AG09309 (cell line): Measurements from ENCODE around the gene AK1.
"Not testable (repeated sequence)": the region's sequence is repeated elsewhere in the genome, so short reads cannot be mapped to it uniquely, and the experiment has no call there.

ENCODE experiments used
- DNase-seq: peaks from one replicate; pipeline ENCODE4 v3.0.0-alpha.2; 2010; ENCODE audit warnings: low read depth
- H3K4me3 ChIP-seq: 2 replicates; pipeline ENCODE4 v1.5.1; 2011; ENCODE audit warnings: mild to moderate bottlenecking, low read depth, low read length, moderate library complexity; ENCODE audit not compliant: control insufficient read depth
- TF ChIP-seq, protein P1 (sequence below): IDR thresholded peaks from 2 replicates; pipeline ENCODE4 v1.5.1; 2011; ENCODE audit warnings: mild to moderate bottlenecking, low read depth, low read length, inconsistent platforms; ENCODE audit not compliant: insufficient read depth, control insufficient read depth; ENCODE audit errors: missing control alignments

AK1 gene

DNA sequence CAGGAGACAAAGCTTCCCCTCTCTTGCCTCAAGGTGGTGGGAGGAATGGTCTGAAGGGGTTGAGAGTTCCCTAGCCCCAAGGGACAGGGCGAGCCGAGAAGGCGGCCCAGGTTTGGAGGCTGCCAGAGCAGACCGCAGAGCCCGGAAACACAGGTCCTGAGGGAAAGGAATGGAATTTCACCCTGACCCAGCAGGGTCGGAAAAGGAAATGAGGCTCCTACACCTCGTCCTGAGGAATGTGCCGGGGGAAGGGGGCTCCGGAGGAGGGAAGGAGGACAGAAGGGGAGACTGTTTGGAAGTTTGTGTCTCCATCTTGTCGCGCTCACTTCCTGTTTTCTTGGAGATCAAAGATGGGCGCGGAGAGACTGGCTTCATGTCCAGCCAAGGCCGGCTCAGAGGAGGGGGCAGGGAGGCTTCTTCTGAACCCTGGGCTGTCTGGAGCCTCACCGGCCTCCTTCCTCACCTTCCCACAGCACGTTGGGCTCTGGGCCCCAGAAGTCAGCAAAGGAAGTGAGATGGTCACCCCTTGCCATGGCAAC, 32.6 kb downstream of the AK1 start:
- TF ChIP-seq, protein P1, sequence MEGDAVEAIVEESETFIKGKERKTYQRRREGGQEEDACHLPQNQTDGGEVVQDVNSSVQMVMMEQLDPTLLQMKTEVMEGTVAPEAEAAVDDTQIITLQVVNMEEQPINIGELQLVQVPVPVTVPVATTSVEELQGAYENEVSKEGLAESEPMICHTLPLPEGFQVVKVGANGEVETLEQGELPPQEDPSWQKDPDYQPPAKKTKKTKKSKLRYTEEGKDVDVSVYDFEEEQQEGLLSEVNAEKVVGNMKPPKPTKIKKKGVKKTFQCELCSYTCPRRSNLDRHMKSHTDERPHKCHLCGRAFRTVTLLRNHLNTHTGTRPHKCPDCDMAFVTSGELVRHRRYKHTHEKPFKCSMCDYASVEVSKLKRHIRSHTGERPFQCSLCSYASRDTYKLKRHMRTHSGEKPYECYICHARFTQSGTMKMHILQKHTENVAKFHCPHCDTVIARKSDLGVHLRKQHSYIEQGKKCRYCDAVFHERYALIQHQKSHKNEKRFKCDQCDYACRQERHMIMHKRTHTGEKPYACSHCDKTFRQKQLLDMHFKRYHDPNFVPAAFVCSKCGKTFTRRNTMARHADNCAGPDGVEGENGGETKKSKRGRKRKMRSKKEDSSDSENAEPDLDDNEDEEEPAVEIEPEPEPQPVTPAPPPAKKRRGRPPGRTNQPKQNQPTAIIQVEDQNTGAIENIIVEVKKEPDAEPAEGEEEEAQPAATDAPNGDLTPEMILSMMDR = no peak
- no peak for DNase-seq
- H3K4me3 ChIP-seq = no peak overlapping the region

DNA sequence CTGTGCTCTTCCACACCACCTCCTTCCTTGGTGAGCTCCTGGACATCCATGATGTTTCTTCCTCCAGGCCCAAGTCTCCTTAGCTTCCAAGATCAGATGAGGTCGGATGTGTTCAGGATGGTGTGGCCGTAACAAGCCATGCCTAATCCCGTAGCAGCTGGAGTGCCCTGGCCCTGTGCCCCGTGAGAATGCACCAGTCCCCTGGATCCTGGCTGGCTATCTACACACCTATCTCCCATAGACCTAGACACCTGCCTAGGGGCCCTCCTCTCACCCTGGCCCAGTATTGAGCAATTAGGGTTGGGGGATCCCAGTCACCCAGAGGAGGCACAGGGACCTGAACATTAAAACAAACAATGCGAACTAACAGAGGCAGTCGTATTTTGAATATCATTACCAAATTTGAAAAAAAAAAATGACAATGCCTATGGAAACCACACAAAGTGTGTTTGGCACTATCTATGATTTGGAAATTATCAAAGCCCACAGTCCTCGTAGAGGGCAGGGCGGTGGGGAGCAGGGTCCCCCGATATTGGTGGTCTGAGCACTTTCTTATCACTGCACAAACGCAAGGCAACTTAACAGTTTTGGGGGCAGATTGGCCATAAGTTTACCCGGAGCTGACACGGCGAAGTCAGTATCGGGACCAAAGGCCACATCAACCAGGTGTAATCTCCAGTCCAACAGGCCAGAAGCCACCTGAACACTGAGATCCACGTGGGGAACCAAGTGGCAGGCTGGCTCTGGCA, 36.2 kb downstream of the AK1 start:
- DNase-seq = no peak
- TF ChIP-seq, protein P1 = no peak
- H3K4me3 ChIP-seq = no peak overlapping the region

DNA sequence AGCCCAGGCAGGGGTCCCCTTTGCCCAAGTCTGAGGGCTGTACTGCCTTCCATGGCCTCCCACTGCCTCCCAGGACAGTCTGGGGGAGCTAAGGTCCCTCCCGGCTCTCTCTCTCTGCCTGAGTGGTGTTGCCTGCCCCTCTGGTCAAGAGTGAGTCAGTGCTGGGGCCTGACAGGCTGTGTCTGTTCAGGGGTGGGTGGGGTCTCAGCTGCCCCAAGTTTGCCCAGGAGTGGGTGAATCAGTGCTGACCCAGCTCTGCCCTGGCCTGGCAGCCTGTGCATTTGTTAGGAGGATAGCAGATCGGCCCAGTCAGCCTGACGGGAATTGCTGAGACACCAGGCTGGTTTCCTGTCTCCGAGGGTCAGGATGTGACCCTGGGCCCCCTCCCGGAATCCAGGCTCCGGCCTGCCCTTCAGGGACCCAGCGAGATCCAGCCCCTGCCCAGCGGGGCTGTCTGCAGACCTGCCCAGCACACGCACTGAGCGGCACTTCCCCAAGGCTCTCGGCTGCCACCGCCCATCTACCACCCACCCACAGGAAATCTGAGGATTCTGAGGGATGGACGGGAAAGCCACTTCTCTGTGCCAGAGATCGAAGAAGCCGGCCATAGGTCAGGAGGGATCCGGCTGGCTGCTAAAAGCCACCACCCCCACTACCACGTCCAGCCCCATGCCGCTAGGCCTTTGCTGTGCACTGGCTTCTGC, 38.9 kb downstream of the AK1 start:
- DNase-seq = peak; percentile 82
- peak overlapping the region; percentile 19; the same call in 1 of the 2 replicates for H3K4me3 ChIP-seq
- TF ChIP-seq, protein P1 = no peak

DNA sequence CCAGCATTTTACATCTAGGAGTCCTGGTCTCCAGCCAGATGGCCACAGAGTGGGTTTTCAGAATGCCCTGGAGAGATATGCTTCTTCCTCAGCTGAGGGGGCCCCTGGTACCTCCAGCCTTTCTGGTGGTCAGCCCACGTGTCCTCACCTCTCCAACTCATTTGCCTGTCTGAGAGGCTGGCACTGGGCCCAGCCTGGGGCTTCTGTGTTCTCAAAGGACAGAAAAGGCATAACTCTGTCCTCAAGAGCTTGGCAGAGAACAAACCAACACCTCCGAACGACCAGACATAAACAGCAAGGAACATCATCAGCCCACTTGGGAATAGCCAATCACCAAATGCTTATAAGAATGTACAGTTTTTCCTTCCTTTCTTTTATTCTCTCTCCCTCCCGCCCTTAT, 40.1 kb downstream of the AK1 start:
- TF ChIP-seq, protein P1 = no peak
- H3K4me3 ChIP-seq = no peak overlapping the region
- DNase-seq = no peak

DNA sequence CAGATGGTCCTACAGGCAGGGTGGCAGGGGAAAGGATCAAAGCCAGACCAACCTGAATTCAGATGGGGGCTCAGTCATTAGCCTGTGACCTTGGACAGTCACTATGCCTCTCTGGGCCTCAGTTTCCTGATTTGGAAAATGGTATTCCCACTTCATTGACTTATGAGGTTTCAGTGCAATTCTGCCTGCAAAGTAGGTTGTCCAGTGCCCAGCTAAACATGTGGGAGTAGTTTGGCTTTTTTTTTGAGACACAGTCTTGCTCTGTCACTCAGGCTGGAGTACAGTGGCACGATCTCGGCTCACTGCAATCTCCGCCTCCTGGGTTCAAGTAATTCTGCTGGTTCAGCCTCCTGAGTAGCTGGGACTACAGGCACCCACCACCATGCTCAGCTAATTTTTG, 40.9 kb downstream of the AK1 start:
- not testable (repeated sequence) for DNase-seq, H3K4me3 ChIP-seq

DNA sequence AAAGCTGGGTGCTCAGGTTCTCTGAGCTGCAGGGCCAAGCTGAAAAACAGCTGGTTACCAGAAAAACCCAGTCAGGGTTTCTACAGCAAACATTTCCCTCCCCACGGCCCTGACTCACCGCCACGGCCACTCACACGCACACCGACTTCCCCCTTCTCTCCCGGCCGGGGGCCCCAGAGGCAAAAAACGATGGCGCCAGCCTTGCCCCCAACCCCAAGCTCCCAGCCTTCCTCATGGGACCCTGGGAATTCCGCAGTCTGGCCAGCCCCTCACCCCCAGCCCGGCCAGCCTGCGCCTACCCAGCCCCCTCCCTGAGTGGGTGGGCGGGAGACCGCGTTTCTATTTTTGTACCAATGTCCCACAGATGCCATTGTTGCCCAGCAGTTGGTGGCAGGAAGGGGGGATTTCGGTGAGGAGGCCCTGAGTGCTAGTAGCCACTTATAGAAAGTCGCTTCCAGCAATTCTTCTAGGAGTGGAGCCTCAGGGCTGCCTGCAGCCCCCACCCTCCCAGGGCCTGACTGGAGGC, 41.4 kb downstream of the AK1 start:
- H3K4me3 ChIP-seq = no peak overlapping the region
- DNase-seq = no peak
- TF ChIP-seq, protein P1 = no peak

DNA sequence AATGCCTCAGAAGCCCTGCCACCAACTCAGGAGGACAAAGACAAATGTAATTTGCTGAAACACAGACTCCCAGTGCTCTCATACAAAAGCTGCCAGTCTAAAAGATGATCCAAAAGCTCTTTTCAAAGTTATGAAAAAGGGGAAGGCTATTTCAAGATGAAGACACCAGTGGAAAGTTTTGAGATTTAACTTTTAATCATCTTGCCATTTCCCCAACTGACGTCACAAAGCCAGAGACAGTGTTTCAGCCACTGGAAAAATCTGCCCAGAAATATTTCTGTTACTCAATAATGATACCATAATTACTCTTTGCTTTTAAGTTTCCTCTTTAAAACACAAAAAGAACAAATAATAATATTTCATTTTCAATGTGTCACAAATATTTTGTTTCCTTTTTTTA, 43.9 kb downstream of the AK1 start:
- no peak overlapping the region for H3K4me3 ChIP-seq
- DNase-seq = no peak
- TF ChIP-seq, protein P1 = no peak
